HG02610 (cell line): Measurements from ENCODE around the gene NKD1.

Source experiments
- ATAC-seq: cut with Tn5 transposase; IDR thresholded peaks from one replicate; pipeline ENCODE4 v1.9.1; 2021; ENCODE audit warnings: mild to moderate bottlenecking, moderate library complexity; ENCODE audit not compliant: unreplicated experiment

Gene NKD1

GRCh38 chr16:50519001-50519400, 29.2 kb upstream of the NKD1 start:
- no peak for ATAC-seq

GRCh38 chr16:50519602-50520001, 28.6 kb upstream of the NKD1 start:
- ATAC-seq: no peak

GRCh38 chr16:50520451-50521245, 27.5 kb upstream of the NKD1 start:
- no peak for ATAC-seq

GRCh38 chr16:50521246-50521900, 26.8 kb upstream of the NKD1 start:
- ATAC-seq: no peak

GRCh38 chr16:50522324-50522723, 25.9 kb upstream of the NKD1 start:
- no peak for ATAC-seq

- ATAC-seq: no peak
Measured at GRCh38 chr16:50523710-50524109, 24.5 kb upstream of the NKD1 start.

- ATAC-seq: no peak
Measured at GRCh38 chr16:50525262-50525661, 22.9 kb upstream of the NKD1 start.

GRCh38 chr16:50525716-50526115, 22.5 kb upstream of the NKD1 start:
- no peak for ATAC-seq

- no peak for ATAC-seq
Measured at GRCh38 chr16:50526249-50526648, 21.9 kb upstream of the NKD1 start.

GRCh38 chr16:50526796-50527195, 21.4 kb upstream of the NKD1 start:
- ATAC-seq: no peak

GRCh38 chr16:50528820-50529219, 19.4 kb upstream of the NKD1 start:
- ATAC-seq: no peak

- ATAC-seq: no peak
Measured at GRCh38 chr16:50529334-50529733, 18.9 kb upstream of the NKD1 start.

GRCh38 chr16:50530277-50531236, 17.6 kb upstream of the NKD1 start:
- no peak for ATAC-seq

GRCh38 chr16:50531359-50531758, 16.8 kb upstream of the NKD1 start:
- ATAC-seq: no peak

- ATAC-seq: no peak
Measured at GRCh38 chr16:50531901-50532300, 16.3 kb upstream of the NKD1 start.

GRCh38 chr16:50532576-50532975, 15.6 kb upstream of the NKD1 start:
- no peak for ATAC-seq

- ATAC-seq: no peak
Measured at GRCh38 chr16:50533317-50533716, 14.9 kb upstream of the NKD1 start.

GRCh38 chr16:50534091-50534490, 14.1 kb upstream of the NKD1 start:
- ATAC-seq: no peak

- no peak for ATAC-seq
Measured at GRCh38 chr16:50534556-50534955, 13.6 kb upstream of the NKD1 start.

- ATAC-seq: no peak
Measured at GRCh38 chr16:50534958-50535357, 13.2 kb upstream of the NKD1 start.

GRCh38 chr16:50535506-50536257, 12.5 kb upstream of the NKD1 start:
- no peak for ATAC-seq
